ENCODE data around the gene SAA4. TPM values are rescaled to one million over a fixed set of nuclear protein-coding genes. Genes with fewer than 3 reads are reported as not detected.

Gene SAA4
- total and polyA plus RNA-seq, 2 of the 8 experiments (the other 6 are each of a cell fraction or from before 2014, with no cell fraction given), result not detected

DNA sequence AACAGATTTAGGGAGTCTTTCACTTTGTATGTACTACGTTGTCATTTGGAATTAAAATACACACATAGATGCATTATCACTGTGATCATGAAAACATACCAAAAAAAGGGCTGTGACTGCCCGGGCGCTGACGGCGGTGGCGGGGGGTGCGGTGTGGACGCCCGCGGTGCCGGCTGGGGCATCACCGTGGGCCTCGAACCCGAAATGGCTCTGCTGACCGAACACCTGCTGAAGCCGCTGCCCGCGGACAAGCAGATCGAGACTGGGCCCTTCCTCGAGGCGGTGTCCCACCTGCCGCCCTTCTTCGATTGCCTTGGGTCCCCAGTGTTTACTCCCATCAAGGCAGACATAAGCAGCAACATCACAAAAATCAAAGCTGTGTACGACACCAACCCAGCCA is 47.8 kb downstream of the SAA4 start:
- H3K79me1 ChIP-seq (ENCODE audit: low read depth, low read length), result no peaks in the 10 kb centered on the region
- no peak overlapping the region for H2BK5ac ChIP-seq (ENCODE audit: low read depth, low read length)
- no peak overlapping the region for H2BK12ac ChIP-seq (ENCODE audit: low read depth, low read length)
- H3K4ac ChIP-seq (replicated peaks; ENCODE audit: insufficient read length, low read depth, low read length), result no peak overlapping the region
- no peak overlapping the region for H3K14ac ChIP-seq (ENCODE audit: insufficient read length)
- no peak overlapping the region for H4K5ac ChIP-seq (ENCODE audit: insufficient read length, low read depth, low read length)
- no peak overlapping the region for H2AK5ac ChIP-seq (ENCODE audit: low read depth, low read length)
- FAIRE-seq, result no peak
- H3K18ac ChIP-seq (ENCODE audit: extremely low read depth, low read length), result no peak overlapping the region
- ChIA-PET POLR2A (ENCODE audit: partially characterized antibody) (no interaction called here), CTCF (ENCODE audit: partially characterized antibody) (interaction anchor here (1.0 to 2.9 kb wide), 5 partner anchors 15 to 83 kb away, joined by 3 to 12 read pairs (median 4); partner anchors contain the start of gene SAAL1)
- 97% methylated on average over 24 of the region's 24 CpGs; no CpG with 5 or more reads in 1 of the 2 experiments for WGBS, 2 experiments (ENCODE audit: extremely low coverage in 1 of 2, insufficient coverage in 1 of 2, insufficient read length in 1 of 2, insufficient replicate concordance in 2 of 2, low coverage in 1 of 2, low lambda C conversion rate in 2 of 2, missing lambda C conversion rate in 1 of 2)
- H3K4me1 ChIP-seq (replicated peaks in 1 of 4; ENCODE audit: control insufficient read depth in 3 of 4, insufficient read depth in 4 of 4, low read length in 3 of 4), result no peaks in the 10 kb centered on the region
- no peaks in the 10 kb centered on the region for H3K9me3 ChIP-seq (ENCODE audit: insufficient read depth in 2 of 2, low read depth in 1 of 2, low read length in 1 of 2)
- H3K56ac ChIP-seq (replicated peaks; ENCODE audit: insufficient read length, low read depth, low read length), result no peak overlapping the region
- DNase-seq (ENCODE audit: low read depth in 1 of 2, low spot score in 2 of 2), result no peak
- H4K8ac ChIP-seq (ENCODE audit: extremely low read depth, insufficient read depth, low read length), result no peak overlapping the region
- no peaks in the 10 kb centered on the region for H3K79me2 ChIP-seq (ENCODE audit: control insufficient read depth in 1 of 2, insufficient read depth in 2 of 2, low read length in 2 of 2)
- H3K9ac ChIP-seq (replicated peaks in 1 of 4; ENCODE audit: extremely low read depth in 1 of 4, low read depth in 3 of 4, low read length in 3 of 4), result no peak overlapping the region
- H4K91ac ChIP-seq (replicated peaks; ENCODE audit: insufficient read length, low read length), result no peak overlapping the region
- no peaks in the 10 kb centered on the region for H4K20me1 ChIP-seq (replicated peaks in 1 of 2; ENCODE audit: control insufficient read depth in 1 of 2, insufficient read depth in 2 of 2, low read length in 2 of 2)
- H3K36me3 ChIP-seq (ENCODE audit: control insufficient read depth in 2 of 4, insufficient read depth in 4 of 4, low read length in 3 of 4), result no peaks in the 10 kb centered on the region
- H3K4me2 ChIP-seq (ENCODE audit: insufficient read depth in 1 of 2, low read depth in 2 of 2, low read length in 2 of 2), result no peak overlapping the region
- no peak overlapping the region for H3K4me3 ChIP-seq (ENCODE audit: extremely low read depth in 1 of 4, insufficient read depth in 2 of 4, low read depth in 3 of 4, low read length in 4 of 4)
- no peaks in the 10 kb centered on the region for H3K27me3 ChIP-seq (replicated peaks in 1 of 4; ENCODE audit: control insufficient read depth in 3 of 4, extremely low read depth in 1 of 4, insufficient read depth in 3 of 4, low read length in 3 of 4)
- H3K27ac ChIP-seq (ENCODE audit: low read depth, low read length), result no peak overlapping the region
- H2BK20ac ChIP-seq (ENCODE audit: low read length), result no peak overlapping the region
- H3K23ac ChIP-seq (ENCODE audit: insufficient read length), result no peak overlapping the region
- H2BK15ac ChIP-seq (ENCODE audit: low read length), result no peak overlapping the region
- no peak overlapping the region for H2BK120ac ChIP-seq (replicated peaks; ENCODE audit: low read depth, low read length)
- H3K23me2 ChIP-seq (ENCODE audit: low read depth, low read length), result no peaks in the 10 kb centered on the region
- H2AFZ ChIP-seq (ENCODE audit: low read length), result no peak overlapping the region
- TF ChIP-seq SIRT6 (IDR thresholded peaks at IDR 0.05; ENCODE audit: low read length) (no peak), TCF12 (IDR thresholded peaks at IDR 0.05; ENCODE audit: low read depth, low read length) (no peak), CREB1 (IDR thresholded peaks at IDR 0.05) (no peak), KDM5A (IDR thresholded peaks at IDR 0.05; ENCODE audit: low read length) (no peak), BACH1 (IDR thresholded peaks at IDR 0.05; ENCODE audit: low read length) (no peak), CBX8 (IDR thresholded peaks at IDR 0.05; ENCODE audit: borderline replicate concordance, low read depth, low read length) (no peak), PHF8 (conservative IDR thresholded peaks at IDR 0.05; ENCODE audit: low read depth, low read length) (no peak), KDM1A (IDR thresholded peaks at IDR 0.05; ENCODE audit: borderline replicate concordance, low read length) (no peak), HDAC6 (IDR thresholded peaks at IDR 0.05; ENCODE audit: low read depth, low read length) (no peak), BRCA1 (IDR thresholded peaks at IDR 0.05; ENCODE audit: low read depth, low read length) (no peak), USF2 (IDR thresholded peaks at IDR 0.05; ENCODE audit: low read length) (no peak), EP300 (IDR thresholded peaks at IDR 0.05; ENCODE audit: borderline replicate concordance in 1 of 2, low read depth in 2 of 2, low read length in 2 of 2) (no peak), ZNF274 (IDR thresholded peaks at IDR 0.05; ENCODE audit: borderline replicate concordance, extremely low read depth, low read length) (no peak), TAF7 (optimal IDR thresholded peaks at IDR 0.05; ENCODE audit: borderline replicate concordance, low read depth, low read length) (no peak), CHD1 (IDR thresholded peaks at IDR 0.05; ENCODE audit: low read depth, low read length) (no peak)
